ENCODE data around the gene SDHAF2.
A peak's percentile ranks its signal among the peaks of the same experiment; 100 is the strongest.
"Not testable (repeated sequence)": the region's sequence is repeated elsewhere in the genome, so short reads cannot be mapped to it uniquely, and the experiment has no call there.

Gene SDHAF2

GRCh38 chr11:61429691-61430582, at the start of gene SDHAF2, which contains the start of gene CPSF7:
TSS of gene SDHAF2 (plus strand) at chr11:61430124. CDS start at chr11:61430147, 23 bp downstream.
TSS of gene CPSF7 (minus strand) at chr11:61429975. CDS start at chr11:61429235, 740 bp downstream.
- peak; percentile 38 to 77 for DNase-seq

GRCh38 chr11:61380884-61381283, 49.0 kb upstream of the SDHAF2 start:
- DNase-seq = no peak

- DNase-seq = not testable (repeated sequence)
Observed at GRCh38 chr11:61383859-61384258, 46.1 kb upstream of the SDHAF2 start.

- no peak for DNase-seq
Observed at GRCh38 chr11:61384271-61385242, 45.4 kb upstream of the SDHAF2 start.

GRCh38 chr11:61390161-61390560, 39.8 kb upstream of the SDHAF2 start:
- DNase-seq = no peak

- DNase-seq = no peak
Observed at GRCh38 chr11:61392981-61393595, 36.8 kb upstream of the SDHAF2 start.

GRCh38 chr11:61401173-61401572, 28.8 kb upstream of the SDHAF2 start:
- DNase-seq = no peak

- DNase-seq = no peak
Observed at GRCh38 chr11:61401573-61401972, 28.4 kb upstream of the SDHAF2 start.

- no peak for DNase-seq
Observed at GRCh38 chr11:61403658-61404057, 26.3 kb upstream of the SDHAF2 start.

GRCh38 chr11:61404103-61404502, 25.8 kb upstream of the SDHAF2 start:
- no peak for DNase-seq

GRCh38 chr11:61404641-61405040, 25.3 kb upstream of the SDHAF2 start:
- no peak for DNase-seq

GRCh38 chr11:61406067-61406466, 23.9 kb upstream of the SDHAF2 start:
- no peak for DNase-seq

GRCh38 chr11:61406991-61407728, 22.8 kb upstream of the SDHAF2 start:
- no peak for DNase-seq

- DNase-seq = no peak
Observed at GRCh38 chr11:61411589-61411988, 18.3 kb upstream of the SDHAF2 start.

GRCh38 chr11:61413496-61413895, 16.4 kb upstream of the SDHAF2 start:
- no peak for DNase-seq

GRCh38 chr11:61414547-61414946, 15.4 kb upstream of the SDHAF2 start:
- DNase-seq = no peak

- DNase-seq = no peak
Observed at GRCh38 chr11:61415381-61415780, 14.5 kb upstream of the SDHAF2 start.

GRCh38 chr11:61416941-61417340, 13.0 kb upstream of the SDHAF2 start:
- no peak for DNase-seq

GRCh38 chr11:61417670-61418069, 12.3 kb upstream of the SDHAF2 start:
- no peak for DNase-seq

GRCh38 chr11:61418136-61418535, 11.8 kb upstream of the SDHAF2 start:
- DNase-seq = no peak

GRCh38 chr11:61422226-61422625, 7.7 kb upstream of the SDHAF2 start:
- DNase-seq = no peak
